RPMI7951 (cell line): ENCODE results near the gene MCTP1. TPM values are rescaled to one million over a fixed set of nuclear protein-coding genes. Genes with fewer than 3 reads are reported as not detected.
"Not testable (repeated sequence)": the region's sequence is repeated elsewhere in the genome, so short reads cannot be mapped to it uniquely, and the experiment has no call there.

Experiments
- DNase-seq: peaks from one replicate; pipeline ENCODE4 v3.0.0-alpha.2; 2012; ENCODE audit warnings: low read depth
- total RNA-seq: library from RNA; depleted of rRNA; stranded (reverse); fragments of >200 nt; shearing (Covaris generic); gene quantifications from 2 replicates; pipeline ENCODE4 v1.2.3, GENCODE V29; 2014

MCTP1 gene
- total RNA-seq, 1 experiment from 2014 or later = 3.4 TPM

GRCh38 chr5:95252801-95253200 is 32.1 kb downstream of the MCTP1 start:
- DNase-seq = no peak

DNA sequence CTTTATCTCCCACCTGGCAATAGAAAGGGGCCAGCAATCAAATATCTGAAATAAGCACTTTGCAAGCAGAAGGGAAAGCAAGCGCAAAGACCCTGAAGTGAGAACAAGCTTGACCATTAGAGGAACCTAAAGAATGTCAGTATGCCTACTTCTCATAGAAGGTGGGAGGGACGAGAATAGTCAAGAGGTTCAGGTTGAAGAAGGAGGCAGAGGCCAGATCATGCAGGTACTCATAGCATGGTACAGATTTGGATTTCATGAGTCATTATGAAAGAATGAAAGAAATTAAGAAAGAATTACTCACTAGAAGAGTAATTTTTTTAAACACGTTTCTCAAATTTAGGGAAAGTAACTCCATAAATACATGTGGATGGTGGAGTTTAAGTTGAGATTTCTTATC is 33.7 kb downstream of the MCTP1 start:
- no peak for DNase-seq

- DNase-seq = no peak
These were observed 40.4 kb downstream of the MCTP1 start for GRCh38 chr5:95244479-95244878.

- no peak for DNase-seq
These were observed 43.3 kb downstream of the MCTP1 start for GRCh38 chr5:95241635-95242034.

- DNase-seq = no peak
These were observed 43.7 kb downstream of the MCTP1 start for GRCh38 chr5:95241161-95241560.

GRCh38 chr5:95238560-95239325 is 46.2 kb downstream of the MCTP1 start:
- DNase-seq = peak; percentile 35

- DNase-seq = no peak
These were observed 47.6 kb downstream of the MCTP1 start for GRCh38 chr5:95237324-95237723.

DNA sequence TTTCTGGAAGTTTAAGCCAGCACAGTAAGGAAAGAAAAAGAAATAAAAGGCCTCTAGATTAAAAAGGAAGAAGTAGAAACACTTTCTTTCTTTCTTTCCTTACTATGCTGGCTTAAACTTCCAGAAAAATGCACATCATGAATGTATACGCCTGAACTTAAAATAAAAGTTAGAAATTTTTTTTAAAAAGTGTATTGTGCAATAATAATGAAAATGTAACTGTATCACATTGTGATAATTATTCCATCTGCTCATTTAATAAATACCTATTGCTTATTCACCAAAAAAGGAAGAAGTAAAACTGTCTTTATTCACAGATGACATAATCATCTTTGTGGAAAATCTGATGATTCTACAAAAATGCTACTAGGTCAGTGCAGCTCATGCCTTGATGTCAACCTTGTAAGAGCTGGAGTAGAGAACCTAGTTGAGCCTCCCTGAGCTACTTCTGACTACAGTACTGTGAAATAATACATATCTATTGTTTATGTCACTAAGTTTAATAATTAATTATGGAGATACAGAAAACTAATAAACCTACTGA is 49.4 kb downstream of the MCTP1 start:
- DNase-seq = no peak

DNA sequence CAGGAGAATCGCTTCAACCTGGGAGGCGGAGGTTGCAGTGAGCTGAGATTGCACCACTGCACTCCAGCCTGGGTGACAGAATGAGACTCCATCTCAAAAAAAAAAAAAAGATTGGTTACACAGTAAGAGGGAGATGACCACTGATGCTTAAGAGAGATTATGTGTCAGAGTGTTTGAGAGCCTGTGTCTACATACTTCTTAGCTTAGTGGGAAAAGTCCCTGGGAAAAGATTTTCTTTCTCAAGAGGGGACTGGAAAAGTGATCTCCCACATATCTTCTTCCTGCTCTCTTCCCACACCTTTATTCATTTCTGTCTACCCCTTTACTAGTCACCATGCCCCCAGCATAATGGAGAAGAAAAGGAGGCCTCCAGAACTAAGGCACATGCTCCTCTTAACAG is 55.2 kb downstream of the MCTP1 start:
- no peak for DNase-seq

DNA sequence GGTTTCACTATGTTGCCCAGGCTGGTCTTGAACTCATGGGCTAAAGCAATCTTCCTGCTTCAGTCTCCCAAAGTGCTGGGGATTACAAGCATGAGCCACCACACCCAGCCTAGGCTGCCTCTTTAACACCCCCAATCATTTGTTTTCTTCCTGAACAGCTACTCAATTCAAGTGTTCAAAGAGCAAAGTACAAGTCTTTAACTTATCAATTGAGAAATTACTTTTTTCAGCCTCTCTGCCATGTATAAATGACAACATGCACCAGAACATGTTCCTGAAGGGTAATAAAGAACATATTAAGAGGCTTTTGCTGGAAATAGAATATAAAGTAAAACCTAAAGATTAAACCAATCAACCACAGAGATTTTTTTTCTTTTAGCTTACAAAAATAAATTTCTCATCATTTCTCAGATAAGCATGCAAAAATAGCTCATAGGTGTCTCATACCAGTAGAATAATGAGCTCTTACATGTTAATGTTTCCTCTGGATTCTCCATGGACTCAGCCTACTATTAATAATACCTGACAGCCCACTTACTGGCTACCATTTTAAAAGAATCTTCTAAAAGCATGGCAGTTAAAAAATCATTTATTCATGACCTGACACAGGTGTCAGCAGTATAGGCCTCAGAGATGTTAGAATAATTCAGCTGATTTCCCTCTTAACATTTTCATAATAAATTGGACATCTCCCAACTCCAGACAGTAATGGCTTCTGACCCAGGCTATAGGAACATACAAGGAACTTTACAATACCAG is 60.0 kb downstream of the MCTP1 start:
- no peak for DNase-seq

GRCh38 chr5:95223566-95224258 is 61.2 kb downstream of the MCTP1 start:
- no peak for DNase-seq

- DNase-seq = no peak
These were observed 62.1 kb downstream of the MCTP1 start for GRCh38 chr5:95222836-95223235.

DNA sequence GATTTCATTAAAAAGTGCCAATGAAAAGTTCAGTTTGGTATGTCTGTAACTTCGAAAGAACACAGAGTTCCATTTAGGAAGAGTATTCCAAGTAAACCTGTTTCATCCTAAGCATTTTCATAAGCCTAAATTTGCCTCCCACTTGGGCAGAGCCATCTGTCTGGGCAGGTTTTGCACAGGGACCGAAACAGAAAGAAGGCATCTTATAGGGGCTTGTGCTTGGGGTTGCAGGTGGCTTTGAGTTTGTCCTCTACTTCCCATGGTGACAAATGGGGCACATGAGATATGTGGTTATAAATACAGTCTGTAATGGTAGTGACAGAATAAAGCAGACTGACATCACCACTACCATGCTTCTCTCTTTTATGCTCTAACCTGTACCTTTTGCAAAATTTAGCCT is 63.7 kb downstream of the MCTP1 start:
- DNase-seq = no peak

GRCh38 chr5:95220381-95220780 is 64.5 kb downstream of the MCTP1 start:
- DNase-seq = no peak

- DNase-seq = no peak
These were observed 65.5 kb downstream of the MCTP1 start for GRCh38 chr5:95219411-95219810.

GRCh38 chr5:95217881-95218280 is 67.0 kb downstream of the MCTP1 start:
- no peak for DNase-seq

- no peak for DNase-seq
These were observed 67.5 kb downstream of the MCTP1 start for GRCh38 chr5:95217351-95217750.

GRCh38 chr5:95216136-95216955 is 68.5 kb downstream of the MCTP1 start:
- DNase-seq = no peak

GRCh38 chr5:95207811-95208210 is 77.1 kb downstream of the MCTP1 start:
- not testable (repeated sequence) for DNase-seq

DNA sequence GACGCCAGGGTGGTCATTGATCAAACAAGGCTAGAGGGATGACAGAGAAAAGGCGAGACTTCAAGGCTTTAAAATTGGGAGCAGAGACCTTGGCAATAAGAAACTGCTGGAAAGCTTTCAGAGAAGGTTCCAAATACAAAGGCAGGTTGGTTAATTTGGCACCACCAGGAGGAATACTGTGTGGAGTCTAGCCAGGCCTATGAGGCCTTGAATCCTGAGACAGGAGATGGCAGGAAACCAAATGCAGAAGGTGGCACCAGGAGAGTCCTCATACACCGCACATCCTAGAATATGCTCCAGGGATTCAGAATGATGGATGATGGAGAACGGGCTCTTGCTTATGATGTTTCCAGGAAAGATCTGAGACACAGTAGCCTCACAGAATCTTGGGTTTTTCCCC is 90.0 kb downstream of the MCTP1 start:
- DNase-seq = no peak

DNA sequence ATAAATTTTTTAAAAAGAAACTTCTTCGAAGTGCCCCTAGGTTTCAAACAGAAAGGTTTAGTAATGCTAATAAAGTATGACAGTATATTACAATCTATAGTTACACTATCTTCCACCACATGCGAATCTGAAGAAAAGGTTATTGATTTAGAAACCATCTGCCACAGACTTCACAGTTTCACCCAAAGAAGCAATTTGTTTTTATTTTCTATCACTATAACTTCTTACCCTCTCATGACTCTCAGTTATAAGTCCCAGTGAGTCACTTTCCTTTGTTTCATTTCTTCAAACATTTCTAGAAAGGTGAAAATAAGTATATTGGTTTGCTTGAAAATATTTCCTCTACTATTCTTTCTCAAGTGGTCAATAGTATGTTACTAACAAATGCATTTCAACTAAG is 93.6 kb downstream of the MCTP1 start:
- DNase-seq = no peak

DNA sequence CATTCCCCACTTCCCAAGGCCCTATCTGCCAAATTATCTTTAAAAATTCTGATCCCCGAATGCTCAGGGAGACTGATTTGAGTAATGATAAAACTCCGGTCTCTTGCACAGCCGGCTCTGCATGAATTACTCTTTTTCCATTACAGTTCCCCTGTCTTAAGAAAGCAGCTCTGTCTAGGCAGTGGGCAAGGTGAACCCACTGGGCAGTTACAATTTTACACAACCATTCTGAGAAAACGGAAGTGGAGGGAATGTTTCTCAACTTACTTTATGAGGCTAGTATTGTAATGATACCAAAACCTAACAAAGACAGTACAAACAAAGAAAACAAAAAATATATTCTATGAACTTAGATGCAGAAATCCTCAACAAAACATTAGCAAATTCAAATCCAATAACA is 100.0 kb downstream of the MCTP1 start:
- no peak for DNase-seq
